Measurements from ENCODE around the gene ZNF48. TPM values are rescaled to one million over a fixed set of nuclear protein-coding genes. Genes with fewer than 3 reads are reported as not detected.
A peak's percentile ranks its signal among the peaks of the same experiment; 100 is the strongest.

Gene ZNF48
- total RNA-seq, 4 donors from 2014 or later, result 3.4 to 5.4 (median 4.9) TPM

DNA sequence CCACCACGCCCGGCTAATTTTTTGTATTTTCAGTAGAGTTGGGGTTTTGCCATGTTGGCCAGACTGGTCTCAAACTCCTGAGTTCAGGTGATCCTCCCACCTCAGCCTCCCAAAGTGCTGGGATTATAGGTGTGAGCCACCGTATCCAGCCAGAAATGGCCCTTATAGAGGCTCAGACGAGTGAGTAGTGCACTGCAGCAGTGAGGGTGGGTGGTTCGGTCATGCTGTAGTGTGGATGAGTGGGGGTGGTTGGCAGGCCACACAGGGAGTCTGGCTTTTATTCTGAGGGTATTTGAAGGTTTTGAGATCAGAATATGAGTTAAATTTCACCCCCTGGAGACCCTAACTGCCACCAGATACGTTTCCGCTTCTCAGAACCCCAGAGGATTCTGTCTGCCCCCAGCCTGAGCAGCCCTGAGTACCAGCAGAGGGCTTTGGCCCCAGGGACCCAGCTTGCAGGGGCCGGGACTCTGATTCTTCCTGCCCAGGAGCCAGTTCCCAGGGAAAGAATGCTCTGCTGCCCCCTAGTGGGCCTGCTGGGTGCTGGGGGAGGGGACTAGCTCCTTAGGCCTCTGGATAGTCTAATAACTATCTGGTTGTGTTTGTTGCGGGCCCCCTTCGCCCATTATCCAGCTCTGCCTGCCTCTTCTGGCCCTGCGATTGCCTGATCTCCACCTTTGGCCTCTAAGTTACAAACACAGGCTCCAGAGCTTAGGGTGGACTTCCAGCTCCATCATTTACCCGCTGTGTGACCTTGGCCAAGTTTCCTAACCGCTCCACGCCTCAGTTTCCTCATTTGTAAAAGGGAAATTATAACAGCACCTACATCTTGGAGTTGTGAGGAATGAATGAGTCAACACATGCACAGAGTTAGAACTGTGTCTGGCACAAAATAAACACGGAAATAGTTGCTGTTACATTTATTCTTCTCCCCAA, 14.2 kb downstream of the ZNF48 start:
- ATAC-seq (ENCODE audit: low FRiP score) (peak; percentile 71), DNase-seq (ENCODE audit: low spot score) (peak; percentile 95)
- TF ChIP-seq, protein P1, sequence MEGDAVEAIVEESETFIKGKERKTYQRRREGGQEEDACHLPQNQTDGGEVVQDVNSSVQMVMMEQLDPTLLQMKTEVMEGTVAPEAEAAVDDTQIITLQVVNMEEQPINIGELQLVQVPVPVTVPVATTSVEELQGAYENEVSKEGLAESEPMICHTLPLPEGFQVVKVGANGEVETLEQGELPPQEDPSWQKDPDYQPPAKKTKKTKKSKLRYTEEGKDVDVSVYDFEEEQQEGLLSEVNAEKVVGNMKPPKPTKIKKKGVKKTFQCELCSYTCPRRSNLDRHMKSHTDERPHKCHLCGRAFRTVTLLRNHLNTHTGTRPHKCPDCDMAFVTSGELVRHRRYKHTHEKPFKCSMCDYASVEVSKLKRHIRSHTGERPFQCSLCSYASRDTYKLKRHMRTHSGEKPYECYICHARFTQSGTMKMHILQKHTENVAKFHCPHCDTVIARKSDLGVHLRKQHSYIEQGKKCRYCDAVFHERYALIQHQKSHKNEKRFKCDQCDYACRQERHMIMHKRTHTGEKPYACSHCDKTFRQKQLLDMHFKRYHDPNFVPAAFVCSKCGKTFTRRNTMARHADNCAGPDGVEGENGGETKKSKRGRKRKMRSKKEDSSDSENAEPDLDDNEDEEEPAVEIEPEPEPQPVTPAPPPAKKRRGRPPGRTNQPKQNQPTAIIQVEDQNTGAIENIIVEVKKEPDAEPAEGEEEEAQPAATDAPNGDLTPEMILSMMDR (IDR thresholded peaks at IDR 0.05), result peak in 2 of 3 donors; percentile 10 to 82

- ATAC-seq (ENCODE audit: low FRiP score) (no peak), DNase-seq (ENCODE audit: low spot score) (no peak)
- TF ChIP-seq, protein P1 (IDR thresholded peaks at IDR 0.05), result no peak
Measured at GRCh38 chr16:30413112-30413806, 18.0 kb downstream of the ZNF48 start.

- TF ChIP-seq, protein P1 (IDR thresholded peaks at IDR 0.05), result no peak
- DNase-seq (ENCODE audit: low spot score), result no peak
- no peak for ATAC-seq (ENCODE audit: low FRiP score)
Measured at GRCh38 chr16:30414159-30414558, 18.9 kb downstream of the ZNF48 start.

GRCh38 chr16:30416047-30416603, 20.9 kb downstream of the ZNF48 start:
- DNase-seq (ENCODE audit: low spot score), result no peak
- no peak for ATAC-seq (ENCODE audit: low FRiP score)
- TF ChIP-seq, protein P1 (IDR thresholded peaks at IDR 0.05), result no peak

DNA sequence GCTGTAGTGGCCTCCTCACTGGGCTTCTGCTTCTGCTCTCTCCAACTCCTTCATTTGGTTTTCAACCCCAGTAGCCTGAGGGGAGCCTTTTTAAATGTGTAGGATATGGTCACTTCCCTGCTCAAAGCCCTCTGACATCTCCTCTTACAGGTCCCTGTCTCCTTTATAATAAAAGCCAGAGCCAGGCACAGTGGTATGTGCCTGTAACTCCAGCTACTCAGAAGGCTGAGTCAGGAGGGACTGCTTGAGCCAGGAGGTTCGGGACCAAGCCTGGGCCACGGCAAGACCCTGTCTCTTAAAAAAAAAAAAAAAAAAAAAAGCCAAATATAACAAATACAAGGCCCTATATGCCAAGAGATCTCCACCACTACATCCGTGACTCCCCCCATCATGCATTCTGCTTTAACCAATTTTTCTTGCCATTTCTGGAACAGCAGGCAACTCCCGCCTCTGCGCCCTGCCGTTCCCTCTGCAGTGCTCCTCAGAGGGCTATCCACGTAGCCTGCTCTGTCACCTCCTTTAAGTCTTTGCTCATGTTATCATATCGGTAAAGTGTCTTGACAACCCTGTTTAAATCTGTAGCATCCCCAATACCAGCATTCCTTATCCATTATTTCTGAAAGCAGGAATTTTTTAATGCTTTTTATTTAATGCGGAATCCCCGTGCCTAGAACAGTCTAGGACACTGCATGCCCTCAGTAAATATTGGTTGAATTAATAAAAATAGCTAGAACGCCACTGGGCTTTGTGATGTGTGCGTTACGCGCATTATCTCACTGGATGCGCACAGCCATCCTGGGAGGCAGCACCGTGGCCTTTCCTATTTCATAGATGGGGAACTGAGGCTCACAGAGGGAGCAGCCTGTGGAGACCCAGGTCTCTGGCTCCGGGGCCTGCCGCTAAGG, 21.7 kb downstream of the ZNF48 start:
- no peak for DNase-seq (ENCODE audit: low spot score)
- ATAC-seq (ENCODE audit: low FRiP score), result peak; percentile 3

More for the DNA sequence above, 21.7 kb downstream of the ZNF48 start:
- TF ChIP-seq, protein P1 (IDR thresholded peaks at IDR 0.05), result no peak

Measured in omental fat pad (tissue), 4 donors.